Right lobe of liver (tissue), 6 donors: ENCODE results near the gene OSM. TPM values are rescaled to one million over a fixed set of nuclear protein-coding genes. Genes with fewer than 3 reads are reported as not detected.
"Not testable (repeated sequence)": the region's sequence is repeated elsewhere in the genome, so short reads cannot be mapped to it uniquely, and the experiment has no call there.

Experiments
- ATAC-seq, 4 donors: fragments of 200-7000 bp; cut with Tn5 transposase; one replicate each; pipeline ENCODE4 v1.9.1; 2020; ENCODE audit warnings: mild to moderate bottlenecking in 4 of 4, moderate library complexity in 4 of 4
- DNase-seq, 3 donors: peaks; one replicate each; pipeline ENCODE4 v3.0.0-alpha.2; 2020
- H3K27ac ChIP-seq, 3 donors: fragments of 200-600 bp; one replicate each; pipeline ENCODE4 v1.8.0; 2022
- H3K27me3 ChIP-seq, 2 donors: fragments of 200-600 bp; one replicate each; pipeline ENCODE4 v1.8.0; 2022
- H3K36me3 ChIP-seq, 4 donors: fragments of 200-600 bp; sonication (generic) in 1 of 4; one replicate each; pipeline versions ENCODE4 v1.5.1 to v1.8.0; 2017 to 2022; ENCODE audit warnings: control low read depth in 1 of 4
- H3K4me1 ChIP-seq, 4 donors: fragments of 200-600 bp; sonication (generic) in 1 of 4; one replicate each; pipeline versions ENCODE4 v1.5.1 to v1.8.0; 2017 to 2022; ENCODE audit warnings: control low read depth in 1 of 4
- H3K4me3 ChIP-seq, 3 donors: fragments of 200-600 bp; one replicate each; pipeline ENCODE4 v1.8.0; 2022
- H3K9me3 ChIP-seq, 4 donors: fragments of 200-600 bp; sonication (generic) in 1 of 4; one replicate each; pipeline versions ENCODE4 v1.5.1 to v1.8.0; 2017 to 2022; ENCODE audit warnings: control low read depth in 1 of 4
- CTCF ChIP-seq, 4 donors: fragments of 200-600 bp in 3 of 4; fragments of 450-650 bp in 1 of 4; IDR thresholded peaks; one replicate each; pipeline versions ENCODE4 v1.5.1 to v1.8.0; 2016 to 2022; ENCODE audit warnings: antibody characterized with exemption in 4 of 4, mild to moderate bottlenecking in 2 of 4
- POLR2A ChIP-seq: fragments of 450-650 bp; IDR thresholded peaks from one replicate; pipeline ENCODE4 v1.6.1; 2017; ENCODE audit warnings: antibody characterized with exemption, mild to moderate bottlenecking
- WGBS: methylation state at CpG from one replicate; pipeline ENCODE4 v1.1.6; 2018; ENCODE audit warnings: low coverage, low lambda C conversion rate; ENCODE audit not compliant: insufficient coverage; ENCODE audit errors: missing lambda C conversion rate; 5-methylcytosine and 5-hydroxymethylcytosine counted together
- intact Hi-C, 2 donors: fragments of 100-400 bp; cut with DNase I; formaldehyde crosslinking; loops; one replicate each; pipeline versions ENCODE4 v1.11.2 to v1.14.1; 2022
- total RNA-seq, 6 experiments: library from RNA; depleted of rRNA in 2 of 6; stranded (reverse); fragments of >200 nt in 2 of 6; fragmentation: NEBNext Ultra II Directional in 3 of 6; extraction: Animal tissue kit (Norgen Biotek cat#: 25700) in 3 of 6; gene quantifications; one replicate each; pipeline versions ENCODE4 v1.1.0 to v1.2.4, GENCODE V29; 2016 to 2023
- donor health status: DM: no; HTN: yes; CAD: no.
- donor health status: DM: no; HTN: no; CAD: no.
- donor health status: DM: no; HTN: no; CAD: no.
- donor health status: DM: no; HTN: yes; CAD: no.
- donor health status: DM: no; HTN: yes; CAD: no.

OSM gene
- total RNA-seq, 6 experiments from 2014 or later, result 0.10 to 0.75 (median 0.19) TPM; not detected in 2

GRCh38 chr22:30236875-30237274 lies 29.8 kb downstream of the OSM start:
- no peak for TF ChIP-seq CTCF (IDR thresholded peaks at IDR 0.05)
- TF ChIP-seq POLR2A, result no peak
- Histone ChIP-seq H3K36me3 (no peaks in the 10 kb centered on the region), H3K9me3 (no peaks in the 10 kb centered on the region), H3K27me3 (no peaks in the 10 kb centered on the region), H3K4me1 (no peaks in the 10 kb centered on the region), H3K27ac (no peak overlapping the region), H3K4me3 (no peak overlapping the region)
- DNase-seq (no peak), ATAC-seq (no peak)
- intact Hi-C loops, result no loop called here
- 100% methylated on average over 1 of the region's 5 CpGs for WGBS

- DNase-seq (no peak), ATAC-seq (peak in 1 of 4 donors; percentile 12)
- Histone ChIP-seq H3K4me1 (no peaks in the 10 kb centered on the region), H3K27ac (no peak overlapping the region), H3K9me3 (no peaks in the 10 kb centered on the region), H3K27me3 (no peaks in the 10 kb centered on the region), H3K4me3 (no peak overlapping the region), H3K36me3 (no peaks in the 10 kb centered on the region)
- intact Hi-C loops, result no loop called here
- TF ChIP-seq CTCF (IDR thresholded peaks at IDR 0.05) (no peak), POLR2A (no peak)
- 72% methylated on average over 9 of the region's 10 CpGs for WGBS
These were observed 30.9 kb downstream of the OSM start for GRCh38 chr22:30235687-30236170.

GRCh38 chr22:30234786-30235470 lies 31.7 kb downstream of the OSM start:
- Histone ChIP-seq H3K36me3 (no peaks in the 10 kb centered on the region), H3K27ac (no peak overlapping the region), H3K27me3 (no peaks in the 10 kb centered on the region), H3K4me1 (no peaks in the 10 kb centered on the region), H3K4me3 (no peak overlapping the region), H3K9me3 (no peaks in the 10 kb centered on the region)
- no peak for ATAC-seq
- no peak for DNase-seq
- TF ChIP-seq POLR2A (no peak), CTCF (IDR thresholded peaks at IDR 0.05) (no peak)
- WGBS, result 76% methylated on average over 3 of the region's 7 CpGs
- intact Hi-C loops, result no loop called here

- H3K27me3 ChIP-seq, H3K4me1 ChIP-seq, DNase-seq, H3K9me3 ChIP-seq, H3K4me3 ChIP-seq, ATAC-seq, intact Hi-C loops, H3K27ac ChIP-seq, H3K36me3 ChIP-seq: not testable (repeated sequence)
- 80% methylated on average over 1 of the region's 3 CpGs for WGBS
These were observed 32.3 kb downstream of the OSM start for GRCh38 chr22:30234325-30234724.

GRCh38 chr22:30233582-30233981 lies 33.1 kb downstream of the OSM start:
- no peak overlapping the region for H3K27ac ChIP-seq
- H3K36me3 ChIP-seq, result no peaks in the 10 kb centered on the region
- ATAC-seq (no peak), DNase-seq (no peak)
- intact Hi-C loops, result no loop called here
- H3K9me3 ChIP-seq, result no peaks in the 10 kb centered on the region
- H3K27me3 ChIP-seq, result no peaks in the 10 kb centered on the region
- TF ChIP-seq POLR2A, result no peak
- no peak for TF ChIP-seq CTCF (IDR thresholded peaks at IDR 0.05)
- no peak overlapping the region for H3K4me3 ChIP-seq
- WGBS, result 100% methylated on average over 3 of the region's 6 CpGs
- no peaks in the 10 kb centered on the region for H3K4me1 ChIP-seq
